Stimulated activated naive CD8-positive, alpha-beta T cell treated with anti-CD3 and anti-CD28 coated beads, Interleukin-15, Interleukin-2, amounts not matched to agents 100 ng/mL and 50 ng/mL, for 24 hours (primary cell): Measurements from ENCODE around the gene DAPP1.

Experiments used
- H3K27ac Mint-ChIP-seq: one replicate; pipeline ENCODE4 v1.8.0; 2021; ENCODE audit warnings: mild to moderate bottlenecking, mixed read lengths
- H3K27me3 Mint-ChIP-seq: one replicate; pipeline ENCODE4 v1.8.0; 2021; ENCODE audit warnings: mixed read lengths
- H3K36me3 Mint-ChIP-seq: one replicate; pipeline ENCODE4 v1.8.0; 2021; ENCODE audit warnings: low read depth, mixed read lengths
- H3K4me1 Mint-ChIP-seq: one replicate; pipeline ENCODE4 v1.8.0; 2021; ENCODE audit warnings: low read depth, mixed read lengths
- H3K4me3 Mint-ChIP-seq: one replicate; pipeline ENCODE4 v1.8.0; 2021; ENCODE audit warnings: mild to moderate bottlenecking, mixed read lengths
- H3K9me3 Mint-ChIP-seq: one replicate; pipeline ENCODE4 v1.8.0; 2021; ENCODE audit warnings: mixed read lengths

DAPP1 gene

GRCh38 chr4:99887837-99888236, 71.2 kb downstream of the DAPP1 start:
- H3K27me3 Mint-ChIP-seq, result no peaks in the 10 kb centered on the region
- H3K36me3 Mint-ChIP-seq, result peaks cover 28% of the 10 kb centered on the region
- H3K4me3 Mint-ChIP-seq, result no peak overlapping the region
- H3K27ac Mint-ChIP-seq, result no peak overlapping the region
- no peaks in the 10 kb centered on the region for H3K9me3 Mint-ChIP-seq
- H3K4me1 Mint-ChIP-seq, result peaks cover 26% of the 10 kb centered on the region

- Mint-ChIP-seq H3K27me3 (no peaks in the 10 kb centered on the region), H3K36me3 (peaks cover 30% of the 10 kb centered on the region), H3K9me3 (no peaks in the 10 kb centered on the region), H3K4me1 (peaks cover 49% of the 10 kb centered on the region), H3K27ac (no peak overlapping the region), H3K4me3 (peak overlapping the region; percentile 1)
Measured at GRCh38 chr4:99891351-99891750, 74.7 kb downstream of the DAPP1 start.

GRCh38 chr4:99893029-99893428, 76.4 kb downstream of the DAPP1 start:
- Mint-ChIP-seq H3K4me1 (peaks cover 49% of the 10 kb centered on the region), H3K9me3 (no peaks in the 10 kb centered on the region), H3K27me3 (no peaks in the 10 kb centered on the region)

GRCh38 chr4:99893839-99894160, 77.2 kb downstream of the DAPP1 start:
- H3K4me1 Mint-ChIP-seq, result peaks cover 49% of the 10 kb centered on the region
- peak overlapping the region; percentile 90 for H3K27ac Mint-ChIP-seq
- peaks cover 25% of the 10 kb centered on the region for H3K36me3 Mint-ChIP-seq

More at GRCh38 chr4:99893029-99893428, 76.4 kb downstream of the DAPP1 start:
- H3K36me3 Mint-ChIP-seq, result peaks cover 25% of the 10 kb centered on the region
- peak overlapping the region; percentile 90 for H3K27ac Mint-ChIP-seq
- H3K4me3 Mint-ChIP-seq, result peak overlapping the region; percentile 96

GRCh38 chr4:99894161-99894997, 77.8 kb downstream of the DAPP1 start, which contains the start of gene LAMTOR3:
Gene LAMTOR3, minus strand, starts transcription at chr4:99894427. Its CDS starts 464 bp downstream, at chr4:99893963.
- peak within 1 kb of the TSS; percentile 96 for H3K4me3 Mint-ChIP-seq
- H3K36me3 Mint-ChIP-seq, result peaks cover 22% of the 10 kb centered on the region
- H3K9me3 Mint-ChIP-seq, result no peaks in the 10 kb centered on the region
- peaks cover 47% of the 10 kb centered on the region for H3K4me1 Mint-ChIP-seq
- no peaks in the 10 kb centered on the region for H3K27me3 Mint-ChIP-seq
- H3K27ac Mint-ChIP-seq, result peak within 1 kb of the TSS; percentile 90

More at GRCh38 chr4:99893839-99894160, 77.2 kb downstream of the DAPP1 start:
- no peaks in the 10 kb centered on the region for H3K27me3 Mint-ChIP-seq
- H3K9me3 Mint-ChIP-seq, result no peaks in the 10 kb centered on the region
- peak overlapping the region; percentile 96 for H3K4me3 Mint-ChIP-seq

- Mint-ChIP-seq H3K4me1 (peaks cover 44% of the 10 kb centered on the region), H3K36me3 (peaks cover 22% of the 10 kb centered on the region), H3K4me3 (peak overlapping the region; percentile 96), H3K9me3 (no peaks in the 10 kb centered on the region), H3K27me3 (no peaks in the 10 kb centered on the region), H3K27ac (no peak overlapping the region)
Measured at GRCh38 chr4:99894998-99895397, 78.4 kb downstream of the DAPP1 start.

GRCh38 chr4:99915449-99915848, 98.8 kb downstream of the DAPP1 start:
- H3K36me3 Mint-ChIP-seq, result peaks cover 65% of the 10 kb centered on the region
- H3K4me3 Mint-ChIP-seq, result no peak overlapping the region
- H3K9me3 Mint-ChIP-seq, result peaks cover 8% of the 10 kb centered on the region
- H3K4me1 Mint-ChIP-seq, result peaks cover 4% of the 10 kb centered on the region
- no peak overlapping the region for H3K27ac Mint-ChIP-seq
- H3K27me3 Mint-ChIP-seq, result no peaks in the 10 kb centered on the region

- Mint-ChIP-seq H3K27ac (no peak overlapping the region), H3K9me3 (peaks cover 8% of the 10 kb centered on the region)
Measured at GRCh38 chr4:99917575-99917974, 100.9 kb downstream of the DAPP1 start.

GRCh38 chr4:99918656-99919055, 102.0 kb downstream of the DAPP1 start:
- H3K4me3 Mint-ChIP-seq, result no peak overlapping the region
- peaks cover 66% of the 10 kb centered on the region for H3K36me3 Mint-ChIP-seq
- no peak overlapping the region for H3K27ac Mint-ChIP-seq
- no peaks in the 10 kb centered on the region for H3K27me3 Mint-ChIP-seq
- H3K9me3 Mint-ChIP-seq, result peaks cover 8% of the 10 kb centered on the region
- H3K4me1 Mint-ChIP-seq, result peaks cover 10% of the 10 kb centered on the region

More at GRCh38 chr4:99917575-99917974, 100.9 kb downstream of the DAPP1 start:
- Mint-ChIP-seq H3K27me3 (no peaks in the 10 kb centered on the region), H3K4me3 (no peak overlapping the region), H3K36me3 (peaks cover 73% of the 10 kb centered on the region), H3K4me1 (peaks cover 10% of the 10 kb centered on the region)
